SK-N-SH (cell line): ENCODE data around the gene CYP46A1.

ENCODE experiments used
- CHD2 ChIP-seq: fragments of 150-350 bp; IDR thresholded peaks from 2 replicates; pipeline ENCODE4 v1.6.1; 2018; ENCODE audit warnings: low read length; ENCODE audit not compliant: partially characterized antibody
- CTCF ChIP-seq: fragments of 200-600 bp; sonication (generic); IDR thresholded peaks from 2 replicates; pipeline ENCODE4 v1.6.1; 2017; ENCODE audit warnings: antibody characterized with exemption, mild to moderate bottlenecking, moderate library complexity
- EZH2phosphoT487 ChIP-seq: fragments of 200-600 bp; sonication (generic); IDR thresholded peaks from 2 replicates; pipeline ENCODE4 v1.6.1; 2017; ENCODE audit warnings: low read depth, mixed run types, mild to moderate bottlenecking, antibody characterized with exemption, moderate library complexity, borderline replicate concordance
- JUND ChIP-seq: IDR thresholded peaks from 2 replicates; pipeline ENCODE4 v1.4.0; 2012
- MXI1 ChIP-seq: IDR thresholded peaks from 2 replicates; pipeline ENCODE4 v1.6.1; 2012; ENCODE audit warnings: mild to moderate bottlenecking, low read depth, low read length, improper control_type of control experiment
- POLR2AphosphoS5 ChIP-seq: IDR thresholded peaks from 2 replicates; pipeline ENCODE4 v1.6.1; 2012; ENCODE audit warnings: low read depth, low read length
- RCOR1 ChIP-seq: fragments of 150-350 bp; IDR thresholded peaks from 2 replicates; pipeline ENCODE4 v1.6.1; 2017; ENCODE audit warnings: antibody characterized with exemption, low read length
- REST ChIP-seq: IDR thresholded peaks from 2 replicates; pipeline ENCODE4 v1.6.1; 2012; ENCODE audit warnings: mild to moderate bottlenecking, low read depth, low read length, moderate library complexity
- RFX5 ChIP-seq: IDR thresholded peaks from 2 replicates; pipeline ENCODE4 v1.6.1; 2012; ENCODE audit warnings: mild to moderate bottlenecking, improper control_type of control experiment, low read length
- SIN3A ChIP-seq: IDR thresholded peaks from 2 replicates; pipeline ENCODE4 v1.6.1; 2012; ENCODE audit warnings: low read depth, mild to moderate bottlenecking, low read length, moderate library complexity, borderline replicate concordance
- SMC3 ChIP-seq: IDR thresholded peaks from 2 replicates; pipeline ENCODE4 v1.6.1; 2012; ENCODE audit warnings: low read depth, low read length, improper control_type of control experiment
- TCF12 ChIP-seq: IDR thresholded peaks from 2 replicates; pipeline ENCODE4 v1.4.0; 2012
- USF1 ChIP-seq: IDR thresholded peaks from 2 replicates; pipeline ENCODE4 v1.4.0; 2012; ENCODE audit warnings: low read depth, borderline replicate concordance
- USF2 ChIP-seq: fragments of 150-350 bp; IDR thresholded peaks from 2 replicates; pipeline ENCODE4 v1.6.1; 2017; ENCODE audit warnings: antibody characterized with exemption, low read length, low read depth, borderline replicate concordance

GRCh38 chr14:99715266-99716000 lies 31.3 kb downstream of the CYP46A1 start:
- TF ChIP-seq REST (no peak), RFX5 (no peak), USF2 (no peak), TCF12 (no peak), SMC3 (no peak), SIN3A (no peak), EZH2phosphoT487 (no peak), CTCF (no peak), USF1 (no peak), POLR2AphosphoS5 (no peak), CHD2 (no peak), JUND (no peak), RCOR1 (no peak), MXI1 (no peak)
